SK-N-MC (cell line): Measurements from ENCODE around the gene DMRTC1.
"Not testable (repeated sequence)": the region's sequence is repeated elsewhere in the genome, so short reads cannot be mapped to it uniquely, and the experiment has no call there.

Source experiments
- DNase-seq: peaks from one replicate; pipeline ENCODE4 v3.0.0-alpha.2; 2011; ENCODE audit warnings: low read depth, low spot score
- H3K27ac ChIP-seq: fragments of 200-600 bp; sonication (generic); 2 replicates; pipeline ENCODE4 v1.5.1; 2016; ENCODE audit warnings: mixed run types
- H3K36me3 ChIP-seq: fragments of 200-600 bp; sonication (generic); 2 replicates; pipeline ENCODE4 v1.6.1; 2017; ENCODE audit warnings: antibody characterized with exemption, low read length, mixed read lengths; ENCODE audit not compliant: insufficient read depth
- H3K4me3 ChIP-seq: fragments of 200-600 bp; sonication (generic); 2 replicates; pipeline ENCODE4 v1.5.1; 2016
- H3K9ac ChIP-seq: fragments of 200-600 bp; sonication (generic); 2 replicates; pipeline ENCODE4 v1.8.0; 2017; ENCODE audit warnings: mixed run types, mixed read lengths; ENCODE audit not compliant: insufficient read length
- H3K9me3 ChIP-seq: fragments of 200-600 bp; sonication (generic); 2 replicates; pipeline ENCODE4 v1.6.1; 2017; ENCODE audit warnings: low read depth, mild to moderate bottlenecking, antibody characterized with exemption, low read length, moderate library complexity, mixed read lengths

The DMRTC1 gene, protein sequence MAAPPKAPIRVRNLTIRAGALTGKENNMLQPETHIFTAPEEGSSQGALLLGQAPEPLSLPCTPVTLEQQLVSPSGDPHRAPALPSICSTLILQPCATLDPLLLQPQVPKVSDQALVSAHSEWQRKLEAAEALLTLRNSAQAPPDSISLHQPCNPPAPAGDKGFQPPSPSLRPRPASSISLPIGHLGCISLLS

GRCh38 chrX:72943819-72944169 is at the start of gene DMRTC1:
Gene DMRTC1 (minus strand): TSS chrX:72943837. CDS start chrX:72875694, 68,143 bp downstream.
- H3K4me3 ChIP-seq, DNase-seq, H3K9ac ChIP-seq, H3K36me3 ChIP-seq, H3K27ac ChIP-seq, H3K9me3 ChIP-seq: not testable (repeated sequence)

- not testable (repeated sequence) for H3K9me3 ChIP-seq, DNase-seq, H3K4me3 ChIP-seq, H3K9ac ChIP-seq, H3K36me3 ChIP-seq, H3K27ac ChIP-seq
Observed at GRCh38 chrX:72980894-72981469, 37.3 kb upstream of the DMRTC1 start.

- not testable (repeated sequence) for H3K4me3 ChIP-seq, DNase-seq, H3K9me3 ChIP-seq, H3K36me3 ChIP-seq, H3K9ac ChIP-seq, H3K27ac ChIP-seq
Observed at GRCh38 chrX:72974885-72975284, 31.2 kb upstream of the DMRTC1 start.

DNA sequence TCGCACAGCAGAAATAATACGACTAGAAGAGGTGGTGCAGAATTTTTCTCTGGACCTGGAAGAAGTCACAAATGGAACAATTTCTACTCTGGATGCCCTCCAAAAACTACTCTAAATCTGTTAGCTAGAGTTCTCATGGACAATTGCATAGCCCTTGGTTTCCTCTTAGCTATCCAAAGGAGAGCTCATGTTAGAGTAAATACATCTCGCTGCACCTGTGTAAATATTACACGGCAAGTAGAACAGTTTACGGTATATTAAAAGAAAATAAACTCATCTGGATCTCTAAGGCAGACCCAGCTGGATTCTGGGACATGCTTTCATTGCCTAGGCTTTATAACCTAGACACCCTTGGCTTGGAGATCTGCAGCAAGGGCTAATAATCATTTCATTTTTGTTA is 28.2 kb upstream of the DMRTC1 start:
- H3K4me3 ChIP-seq, H3K9ac ChIP-seq, H3K27ac ChIP-seq, H3K9me3 ChIP-seq, H3K36me3 ChIP-seq, DNase-seq: not testable (repeated sequence)

DNA sequence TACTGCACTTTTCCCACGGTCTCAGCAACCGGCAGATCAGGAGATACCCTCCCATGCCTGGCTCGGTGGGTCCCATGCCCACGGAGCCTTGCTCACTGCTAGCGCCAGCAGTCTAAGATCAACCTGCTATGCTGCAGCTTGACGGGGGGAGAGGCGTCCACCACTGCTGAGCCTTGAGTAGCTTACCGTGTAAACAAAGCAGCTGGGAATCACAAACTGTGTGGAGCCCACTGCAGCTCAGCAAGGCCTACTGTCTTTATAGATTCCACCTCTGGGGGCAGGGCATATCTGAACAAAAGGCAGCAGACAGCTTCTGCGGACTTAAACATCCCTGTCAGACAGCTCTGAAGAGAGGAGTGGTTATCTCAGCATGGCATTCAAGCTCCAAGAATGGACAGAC is 16.3 kb upstream of the DMRTC1 start:
- H3K36me3 ChIP-seq, H3K4me3 ChIP-seq, H3K9ac ChIP-seq, H3K9me3 ChIP-seq, H3K27ac ChIP-seq, DNase-seq: not testable (repeated sequence)

DNA sequence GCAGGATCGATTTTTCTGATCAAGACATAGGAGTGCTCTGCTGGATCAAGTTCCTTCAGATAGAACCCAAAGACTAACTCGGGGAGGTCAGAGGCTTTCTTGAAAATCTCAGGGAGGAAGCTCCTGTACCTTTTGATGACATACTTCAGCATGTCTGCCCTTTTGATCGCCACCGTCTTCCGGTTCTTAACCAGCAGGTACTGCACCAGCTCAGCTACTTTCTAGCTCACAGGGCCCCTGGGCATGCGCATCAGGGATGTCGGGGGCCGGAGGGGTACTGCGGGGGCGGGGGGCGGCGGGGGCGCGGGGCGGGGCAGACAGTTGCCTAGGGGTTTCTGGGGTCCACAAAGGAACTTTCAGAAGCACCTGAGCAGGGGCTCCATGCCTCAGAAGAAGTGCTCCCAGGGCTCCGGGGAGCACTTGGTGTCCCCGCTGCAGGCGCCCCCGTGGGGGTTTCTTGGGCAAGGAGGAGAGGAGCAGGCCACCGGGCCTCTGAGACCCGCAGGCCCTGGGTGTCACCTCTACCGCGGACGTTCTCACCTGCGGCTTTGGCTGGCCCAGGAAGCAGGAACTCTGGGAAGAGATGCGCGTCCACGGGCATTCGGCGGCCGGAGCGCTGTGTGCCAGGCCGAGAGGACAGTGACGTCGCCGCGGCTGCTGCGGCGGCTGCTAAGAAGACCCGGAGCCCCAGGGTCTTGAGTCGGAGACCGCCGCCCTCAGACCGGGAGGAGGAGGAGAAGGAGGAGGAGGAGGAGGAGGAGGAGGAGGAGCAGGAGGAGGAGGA is 410 bp downstream of the DMRTC1 start:
- H3K9me3 ChIP-seq, H3K36me3 ChIP-seq, H3K27ac ChIP-seq, DNase-seq, H3K9ac ChIP-seq, H3K4me3 ChIP-seq: not testable (repeated sequence)

- not testable (repeated sequence) for H3K9me3 ChIP-seq, H3K4me3 ChIP-seq, H3K27ac ChIP-seq
Observed at GRCh38 chrX:72942272-72942671, 1.4 kb downstream of the DMRTC1 start.

GRCh38 chrX:72937906-72938305 is 5.7 kb downstream of the DMRTC1 start, which contains the start of gene FAM236A:
Gene FAM236A (plus strand): TSS chrX:72938206. CDS start chrX:72938263, 57 bp downstream.
- not testable (repeated sequence) for H3K27ac ChIP-seq, DNase-seq, H3K9me3 ChIP-seq, H3K9ac ChIP-seq, H3K36me3 ChIP-seq, H3K4me3 ChIP-seq

More at GRCh38 chrX:72942272-72942671, 1.4 kb downstream of the DMRTC1 start:
- not testable (repeated sequence) for H3K9ac ChIP-seq, DNase-seq, H3K36me3 ChIP-seq

DNA sequence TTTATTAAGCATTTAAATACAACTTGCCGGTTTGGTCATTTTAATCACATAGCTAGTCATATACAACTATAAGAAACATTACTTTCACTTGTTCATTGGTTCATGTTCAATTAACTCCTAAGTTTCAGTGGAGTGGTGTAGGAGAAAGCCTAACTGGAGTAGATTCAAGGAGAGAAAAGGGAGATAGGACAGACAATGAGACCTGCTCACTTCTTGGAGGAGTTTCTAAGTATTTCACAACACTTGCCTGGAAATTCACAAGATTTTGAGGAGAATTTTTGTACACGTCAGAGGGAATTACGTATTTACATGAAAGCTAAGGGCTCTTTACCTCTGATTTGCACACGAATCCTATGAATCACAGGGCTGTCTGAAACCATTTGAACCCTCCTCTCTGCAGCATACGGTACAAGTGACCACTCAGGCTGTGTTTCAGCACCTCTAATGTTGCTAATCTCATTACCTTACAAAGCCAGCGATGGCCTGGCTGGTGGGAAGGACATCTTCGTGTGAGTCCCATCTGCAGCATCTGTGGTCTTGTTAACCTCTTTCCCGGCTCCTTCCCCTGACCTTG is 6.7 kb downstream of the DMRTC1 start:
- not testable (repeated sequence) for H3K9me3 ChIP-seq, DNase-seq, H3K36me3 ChIP-seq, H3K4me3 ChIP-seq, H3K9ac ChIP-seq, H3K27ac ChIP-seq

GRCh38 chrX:72936455-72936854 is 7.2 kb downstream of the DMRTC1 start:
- not testable (repeated sequence) for H3K4me3 ChIP-seq, H3K36me3 ChIP-seq, H3K9me3 ChIP-seq, DNase-seq, H3K27ac ChIP-seq, H3K9ac ChIP-seq

- H3K9me3 ChIP-seq, DNase-seq, H3K9ac ChIP-seq, H3K4me3 ChIP-seq, H3K36me3 ChIP-seq, H3K27ac ChIP-seq: not testable (repeated sequence)
Observed at GRCh38 chrX:72932283-72932682, 11.4 kb downstream of the DMRTC1 start.

- DNase-seq, H3K4me3 ChIP-seq, H3K36me3 ChIP-seq, H3K27ac ChIP-seq, H3K9me3 ChIP-seq, H3K9ac ChIP-seq: not testable (repeated sequence)
Observed at GRCh38 chrX:72916096-72916495, 27.5 kb downstream of the DMRTC1 start.

DNA sequence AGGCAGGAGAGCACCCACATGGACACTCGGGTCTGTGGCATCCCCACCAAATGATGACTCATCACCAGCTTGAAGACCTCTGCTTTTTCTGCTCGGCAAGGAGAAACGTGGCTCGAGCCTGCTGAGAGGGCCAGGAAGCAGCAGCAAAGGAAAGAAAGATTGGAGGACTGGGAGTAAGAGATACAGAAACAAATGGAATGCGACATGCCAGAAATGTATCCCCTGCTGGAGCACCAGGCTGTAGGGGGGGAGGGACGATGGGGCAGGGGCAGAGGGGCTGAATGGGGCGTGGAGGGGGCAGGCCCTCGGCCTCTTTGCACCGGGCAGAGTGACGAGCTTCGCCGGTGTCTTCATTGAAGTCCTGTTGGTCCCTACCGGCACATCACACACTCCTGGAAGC is 31.3 kb downstream of the DMRTC1 start, which contains the start of gene FAM236C:
FAM236C (plus strand) TSS at position 301 of the 400 bp plus-strand sequence. CDS start 100 bp downstream, outside the sequence.
- H3K27ac ChIP-seq, H3K9ac ChIP-seq, H3K9me3 ChIP-seq, DNase-seq, H3K4me3 ChIP-seq, H3K36me3 ChIP-seq: not testable (repeated sequence)

DNA sequence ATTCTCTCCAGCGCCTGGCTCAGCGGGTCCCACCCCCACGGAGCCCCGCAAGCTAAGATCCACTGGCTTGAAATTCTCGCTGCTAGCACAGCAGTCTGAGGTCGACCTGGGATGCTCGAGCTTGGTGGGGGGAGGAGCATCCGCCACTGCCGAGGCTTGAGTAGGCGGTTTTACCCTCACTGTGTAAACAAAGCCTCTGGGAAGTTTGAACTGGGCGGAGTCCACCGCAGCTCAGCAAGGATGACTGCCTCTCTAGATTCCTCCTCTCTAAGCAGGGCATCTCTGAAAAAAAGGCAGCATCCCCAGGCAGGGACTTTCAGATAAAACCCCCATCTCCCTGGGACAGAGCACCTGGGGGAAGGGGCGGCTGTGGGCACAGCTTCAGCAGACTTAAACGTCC is 53.9 kb downstream of the DMRTC1 start:
- H3K27ac ChIP-seq, H3K4me3 ChIP-seq, DNase-seq, H3K9me3 ChIP-seq, H3K9ac ChIP-seq, H3K36me3 ChIP-seq: not testable (repeated sequence)
